SK-N-MC (cell line): ENCODE results near the gene NOP14.
"Not testable (repeated sequence)": the region's sequence is repeated elsewhere in the genome, so short reads cannot be mapped to it uniquely, and the experiment has no call there.

Experiments
- DNase-seq: peaks from one replicate; pipeline ENCODE4 v3.0.0-alpha.2; 2011; ENCODE audit warnings: low read depth, low spot score
- H3K27ac ChIP-seq: fragments of 200-600 bp; sonication (generic); 2 replicates; pipeline ENCODE4 v1.5.1; 2016; ENCODE audit warnings: mixed run types
- H3K36me3 ChIP-seq: fragments of 200-600 bp; sonication (generic); 2 replicates; pipeline ENCODE4 v1.6.1; 2017; ENCODE audit warnings: antibody characterized with exemption, low read length, mixed read lengths; ENCODE audit not compliant: insufficient read depth
- H3K4me3 ChIP-seq: fragments of 200-600 bp; sonication (generic); 2 replicates; pipeline ENCODE4 v1.5.1; 2016
- H3K9ac ChIP-seq: fragments of 200-600 bp; sonication (generic); 2 replicates; pipeline ENCODE4 v1.8.0; 2017; ENCODE audit warnings: mixed run types, mixed read lengths; ENCODE audit not compliant: insufficient read length
- H3K9me3 ChIP-seq: fragments of 200-600 bp; sonication (generic); 2 replicates; pipeline ENCODE4 v1.6.1; 2017; ENCODE audit warnings: low read depth, mild to moderate bottlenecking, antibody characterized with exemption, low read length, moderate library complexity, mixed read lengths
- EZH2 ChIP-seq: fragments of 200-600 bp; sonication (generic); IDR thresholded peaks from one replicate; pipeline ENCODE4 v1.6.1; 2017; ENCODE audit warnings: antibody characterized with exemption
- FOXP2 ChIP-seq: optimal IDR thresholded peaks from 2 replicates; pipeline ENCODE3; 2011; ENCODE audit warnings: mild to moderate bottlenecking, moderate library complexity; ENCODE audit not compliant: insufficient read depth; ENCODE audit errors: extremely low read length, control extremely low read depth
- POLR2AphosphoS5 ChIP-seq: IDR thresholded peaks from 2 replicates; pipeline ENCODE4 v1.6.1; 2012; ENCODE audit warnings: mild to moderate bottlenecking, low read depth, low read length, borderline replicate concordance

The NOP14 gene

GRCh38 chr4:2925931-2926860 is 37.0 kb downstream of the NOP14 start:
- no peak overlapping the region for H3K9ac ChIP-seq
- H3K4me3 ChIP-seq: no peak overlapping the region
- H3K36me3 ChIP-seq: peaks cover 20% of the 10 kb centered on the region; the same call in 1 of the 2 replicates
- H3K27ac ChIP-seq: no peak overlapping the region
- no peaks in the 10 kb centered on the region for H3K9me3 ChIP-seq
- no peak for DNase-seq
- no peak for TF ChIP-seq EZH2

GRCh38 chr4:2925496-2925895 is 37.7 kb downstream of the NOP14 start:
- no peak for DNase-seq
- Histone ChIP-seq H3K4me3 (no peak overlapping the region), H3K9ac (no peak overlapping the region), H3K27ac (no peak overlapping the region), H3K36me3 (peaks cover 17% of the 10 kb centered on the region; the same call in 1 of the 2 replicates), H3K9me3 (no peaks in the 10 kb centered on the region)
- TF ChIP-seq EZH2: no peak
- no peak for TF ChIP-seq FOXP2
- no peak for TF ChIP-seq POLR2AphosphoS5

DNA sequence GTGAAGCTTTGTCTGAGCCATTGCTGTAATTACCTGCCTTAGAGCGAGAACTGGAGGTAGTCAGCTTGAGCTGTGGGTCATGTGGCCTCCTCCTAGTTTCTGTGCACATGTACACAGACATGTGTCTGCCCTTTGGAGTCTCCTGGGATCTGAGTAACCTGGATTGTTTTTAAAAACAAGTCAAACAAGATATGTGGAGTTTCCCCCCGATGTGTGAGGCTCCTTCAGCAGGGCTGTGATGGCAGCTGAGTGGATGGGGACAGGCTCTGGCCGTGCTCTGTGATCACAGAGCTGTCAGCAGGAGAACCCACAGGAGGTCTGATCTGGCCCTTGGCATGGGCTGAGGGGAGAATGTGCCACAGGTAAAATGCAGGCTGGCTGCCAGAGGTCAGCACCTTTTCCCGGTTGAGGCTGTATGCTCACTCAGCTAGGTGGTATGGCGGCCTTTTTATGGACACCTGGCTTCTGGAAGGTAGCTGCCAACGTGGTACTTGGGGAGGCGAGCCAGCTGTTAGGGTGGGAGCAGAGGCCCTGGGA is 38.4 kb downstream of the NOP14 start:
- Histone ChIP-seq H3K27ac (peak overlapping the region; percentile 13; the same call in 1 of the 2 replicates), H3K9me3 (no peaks in the 10 kb centered on the region), H3K36me3 (peaks cover 14% of the 10 kb centered on the region; the same call in 1 of the 2 replicates), H3K9ac (no peak overlapping the region), H3K4me3 (no peak overlapping the region)
- TF ChIP-seq POLR2AphosphoS5 (no peak), EZH2 (no peak)
- DNase-seq: no peak

DNA sequence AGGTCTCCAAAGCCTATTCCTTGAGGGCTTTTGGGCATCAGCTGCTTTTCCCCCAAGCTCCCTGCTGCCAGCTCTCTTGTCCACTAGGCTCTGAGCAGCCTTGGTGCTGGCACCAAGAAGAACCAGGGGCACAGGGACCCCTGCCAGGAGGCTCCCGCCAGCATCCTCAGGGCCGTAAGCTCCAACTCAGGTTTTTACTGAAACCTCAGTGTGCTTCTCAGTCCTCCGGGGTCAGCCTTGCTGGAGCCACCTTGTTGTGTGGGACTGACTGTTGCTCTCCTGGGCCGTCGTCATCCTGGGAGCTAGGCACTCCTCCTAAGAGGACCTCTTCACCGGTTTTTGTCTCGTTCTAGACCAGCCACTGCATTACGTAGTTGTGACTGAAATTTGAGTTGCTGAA is 38.9 kb downstream of the NOP14 start:
- Histone ChIP-seq H3K4me3 (no peak overlapping the region), H3K9me3 (no peaks in the 10 kb centered on the region), H3K9ac (no peak overlapping the region), H3K36me3 (peaks cover 14% of the 10 kb centered on the region; the same call in 1 of the 2 replicates), H3K27ac (no peak overlapping the region)
- no peak for DNase-seq
- TF ChIP-seq POLR2AphosphoS5: no peak

GRCh38 chr4:2923668-2924173 is 39.5 kb downstream of the NOP14 start:
- H3K36me3 ChIP-seq: peaks cover 14% of the 10 kb centered on the region; the same call in 1 of the 2 replicates
- no peaks in the 10 kb centered on the region for H3K9me3 ChIP-seq
- DNase-seq: no peak
- no peak overlapping the region for H3K27ac ChIP-seq
- no peak overlapping the region for H3K4me3 ChIP-seq
- TF ChIP-seq EZH2: no peak
- no peak for TF ChIP-seq POLR2AphosphoS5
- no peak for TF ChIP-seq FOXP2
- H3K9ac ChIP-seq: no peak overlapping the region

- no peak for DNase-seq
- Histone ChIP-seq H3K9ac (no peak overlapping the region), H3K9me3 (no peaks in the 10 kb centered on the region), H3K36me3 (peaks cover 14% of the 10 kb centered on the region; the same call in 1 of the 2 replicates), H3K27ac (no peak overlapping the region), H3K4me3 (no peak overlapping the region)
- TF ChIP-seq POLR2AphosphoS5 (no peak), EZH2 (no peak), FOXP2 (no peak)
Measured at GRCh38 chr4:2923141-2923551, 40.1 kb downstream of the NOP14 start.

DNA sequence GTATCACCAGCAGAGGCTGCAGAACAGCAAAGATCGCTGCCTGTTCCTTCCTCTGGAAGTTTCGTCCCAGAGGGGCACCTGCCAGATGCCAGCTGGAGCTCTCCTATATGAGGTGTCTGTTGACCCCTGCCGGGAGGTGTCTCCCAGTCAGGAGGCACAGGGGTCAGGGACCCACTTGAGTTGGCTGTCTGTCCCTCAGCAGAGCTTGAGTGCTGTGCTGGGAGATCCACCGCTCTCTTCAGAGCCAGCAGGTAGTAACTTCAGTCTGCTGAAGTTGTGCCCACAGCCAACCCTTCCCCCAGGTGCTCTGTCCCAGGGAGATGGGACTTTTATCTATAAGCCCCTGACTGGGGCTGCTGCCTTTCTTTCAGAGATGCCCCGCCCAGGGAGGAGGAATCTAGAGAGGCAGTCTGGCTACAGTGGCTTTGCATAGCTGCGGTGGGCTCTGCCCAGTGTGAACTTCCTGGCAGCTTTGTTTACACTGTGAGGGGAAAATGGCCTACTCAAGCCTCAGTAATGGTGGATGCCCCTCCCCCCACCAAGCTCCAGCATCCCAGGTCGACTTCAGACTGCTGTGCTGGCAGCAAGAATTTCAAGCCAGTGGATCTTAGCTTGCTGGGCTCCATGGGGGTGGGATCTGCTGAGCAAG is 40.6 kb downstream of the NOP14 start:
- not testable (repeated sequence) for H3K9ac ChIP-seq, H3K27ac ChIP-seq, H3K9me3 ChIP-seq, H3K4me3 ChIP-seq, DNase-seq
- H3K36me3 ChIP-seq: peaks cover 14% of the 10 kb centered on the region; the same call in 1 of the 2 replicates

- H3K27ac ChIP-seq, H3K9ac ChIP-seq, H3K9me3 ChIP-seq, H3K4me3 ChIP-seq, DNase-seq: not testable (repeated sequence)
- peaks cover 24% of the 10 kb centered on the region for H3K36me3 ChIP-seq
Measured at GRCh38 chr4:2918714-2919113, 44.5 kb downstream of the NOP14 start.

DNA sequence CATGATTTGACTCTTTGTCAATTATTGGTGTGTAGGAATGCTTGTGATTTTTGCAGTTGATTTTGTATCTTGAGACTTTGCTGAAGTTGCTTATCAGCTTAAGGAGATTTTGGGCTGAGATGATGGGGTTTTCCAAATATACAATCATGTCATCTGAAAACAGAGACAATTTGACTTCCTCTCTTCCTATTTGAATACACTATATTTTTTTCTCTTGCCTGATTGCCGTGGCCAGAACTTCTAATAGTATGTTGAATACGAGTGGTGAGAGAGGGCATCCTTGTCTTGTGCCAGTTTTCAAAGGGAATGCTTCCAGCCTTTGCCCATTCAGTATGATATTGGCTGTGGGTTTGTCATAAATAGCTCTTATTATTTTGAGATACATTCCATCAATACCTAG is 44.9 kb downstream of the NOP14 start:
- peaks cover 24% of the 10 kb centered on the region for H3K36me3 ChIP-seq
- not testable (repeated sequence) for H3K9me3 ChIP-seq, H3K4me3 ChIP-seq, DNase-seq, H3K27ac ChIP-seq, H3K9ac ChIP-seq

- not testable (repeated sequence) for H3K9ac ChIP-seq, H3K9me3 ChIP-seq, H3K4me3 ChIP-seq, H3K27ac ChIP-seq, DNase-seq
- peaks cover 30% of the 10 kb centered on the region for H3K36me3 ChIP-seq
Measured at GRCh38 chr4:2916696-2917095, 46.5 kb downstream of the NOP14 start.
